K562 (cell line): ENCODE data around the gene FRMD1. TPM values are rescaled to one million over a fixed set of nuclear protein-coding genes. Genes with fewer than 3 reads are reported as not detected.

ENCODE experiments used
- ATAC-seq: fragments of 200-7000 bp; cut with Tn5 transposase; 3 replicates; pipeline ENCODE4 v1.9.1; 2020; ENCODE audit warnings: moderate library complexity
- BruUV-seq: library from RNA; stranded (reverse); fragments of 400-500 nt; replicated peaks from 2 replicates; lab custom pipeline; 2021; lab: Mats Ljungman, UMichigan
- CTCF ChIA-PET: fragments of 300-600 bp; formaldehyde crosslinking; extraction: SDS; loops from one replicate; lab custom pipeline; 2021; ENCODE audit warnings: low intra/inter-chr PET ratio; lab: Yijun Ruan, JAX
- POLR2A ChIA-PET: fragments of 300-600, 350-650 bp; sonication (Branson Sonifier 250); formaldehyde crosslinking; extraction: SDS; loops from one replicate; lab custom pipeline; 2021; ENCODE audit warnings: antibody characterized with exemption, inconsistent platforms; lab: Yijun Ruan, JAX
- DNase-seq, 4 experiments: peaks; one replicate each; pipeline versions ENCODE4 v3.0.0 to v3.0.0-alpha.2; 2011 to 2018; ENCODE audit warnings: low spot score in 3 of 4, mixed read lengths in 3 of 4; ENCODE audit errors: extremely low read depth in 1 of 4
- FAIRE-seq: peaks from 2 replicates; lab custom pipeline; 2011; peaks lifted over from hg19 to GRCh38; lab: Jason Lieb, UNC
- H2AFZ ChIP-seq: 2 replicates; pipeline ENCODE4 v1.6.0; 2011; ENCODE audit warnings: low read depth, low read length, control low read depth, inconsistent platforms
- H3K27ac ChIP-seq: fragments of 200-600 bp; 3 replicates; pipeline ENCODE4 v1.8.0; 2011; ENCODE audit warnings: low read depth, mild to moderate bottlenecking, control low read depth, inconsistent platforms, low read length, moderate library complexity, mixed read lengths; ENCODE audit errors: extremely low read depth
- H3K27me3 ChIP-seq, 2 experiments: fragments of 300-600 bp in 1 of 2; 2 replicates in 1 of 2; 3 replicates in 1 of 2; pipeline versions ENCODE4 v1.6.0 to v1.8.0; 2011; ENCODE audit warnings: inconsistent platforms in 2 of 2, low read length in 2 of 2, mild to moderate bottlenecking in 1 of 2, mixed read lengths in 1 of 2, moderate library complexity in 1 of 2; ENCODE audit not compliant: control insufficient read depth in 2 of 2, insufficient read depth in 2 of 2
- H3K36me3 ChIP-seq: fragments of 300-600 bp; 3 replicates; pipeline ENCODE4 v1.8.0; 2011; ENCODE audit warnings: mild to moderate bottlenecking, low read length, inconsistent platforms; ENCODE audit not compliant: control insufficient read depth, insufficient read depth
- H3K4me1 ChIP-seq, 2 experiments: fragments of 200-600 bp in 1 of 2; replicated peaks in 1 of 2; 2 replicates in 1 of 2; 3 replicates in 1 of 2; pipeline versions ENCODE4 v1.5.1 to v1.8.0; 2011; ENCODE audit warnings: inconsistent platforms in 2 of 2, low read length in 2 of 2, mild to moderate bottlenecking in 1 of 2, mixed read lengths in 1 of 2, moderate library complexity in 1 of 2; ENCODE audit not compliant: control insufficient read depth in 2 of 2, insufficient read depth in 2 of 2
- H3K4me2 ChIP-seq: 2 replicates; pipeline ENCODE4 v1.6.1; 2011; ENCODE audit warnings: low read length, control low read depth, inconsistent platforms, mixed read lengths; ENCODE audit not compliant: insufficient read depth
- H3K4me3 ChIP-seq: fragments of 200-600 bp; sonication (generic), shearing (Covaris generic); 2 replicates; pipeline ENCODE4 v1.5.1; 2016; ENCODE audit warnings: control low read depth, inconsistent platforms
- H3K79me2 ChIP-seq: fragments of 200-600 bp; 3 replicates; pipeline ENCODE4 v1.8.0; 2011; ENCODE audit warnings: low read length, inconsistent platforms; ENCODE audit not compliant: control insufficient read depth, insufficient read depth
- H3K9ac ChIP-seq, 2 experiments: 2 replicates each; pipeline versions ENCODE4 v1.6.0 to v1.6.1; 2011; ENCODE audit warnings: low read depth in 2 of 2, low read length in 2 of 2, control low read depth in 1 of 2, inconsistent platforms in 1 of 2, mild to moderate bottlenecking in 1 of 2, mixed read lengths in 1 of 2; ENCODE audit not compliant: insufficient read depth in 1 of 2
- H3K9me1 ChIP-seq: one replicate; pipeline ENCODE4 v1.6.0; 2011; ENCODE audit warnings: inconsistent platforms, mild to moderate bottlenecking, low read length, moderate library complexity; ENCODE audit not compliant: control insufficient read depth, insufficient read depth
- H3K9me3 ChIP-seq: replicated peaks from 2 replicates; pipeline ENCODE4 v1.5.1; 2011; ENCODE audit warnings: low read depth, low read length, inconsistent platforms; ENCODE audit not compliant: control insufficient read depth, insufficient read depth
- H4K20me1 ChIP-seq: replicated peaks from 2 replicates; pipeline ENCODE4 v1.6.1; 2011; ENCODE audit warnings: low read length, inconsistent platforms, mixed read lengths; ENCODE audit not compliant: control insufficient read depth, insufficient read depth
- E2F4 ChIP-seq: sonication (generic); formaldehyde crosslinking; IDR thresholded peaks from 2 replicates; pipeline ENCODE4 v1.8.0; 2022; ENCODE audit warnings: mild to moderate bottlenecking, low read depth, missing genetic modification reagents
- ESRRB ChIP-seq: fragments of 250-450 bp; sonication (Bioruptor Pico); IDR thresholded peaks from 2 replicates; pipeline ENCODE4 v1.5.0; 2020; ENCODE audit warnings: mild to moderate bottlenecking, moderate library complexity, borderline replicate concordance
- FUS ChIP-seq: fragments of 200-400 bp; formaldehyde crosslinking; optimal IDR thresholded peaks from 2 replicates; pipeline ENCODE3; 2017; ENCODE audit warnings: low read depth, low read length
- GABPB2 ChIP-seq: fragments of 250-450 bp; sonication (Bioruptor Pico); conservative IDR thresholded peaks from 2 replicates; pipeline ENCODE4 v1.5.1; 2021; ENCODE audit warnings: mild to moderate bottlenecking
- UBTF ChIP-seq, 2 experiments: IDR thresholded peaks; 2 replicates each; pipeline ENCODE4 v1.6.1; 2012; ENCODE audit warnings: improper control_type of control experiment in 2 of 2, low read depth in 2 of 2, low read length in 2 of 2, borderline replicate concordance in 1 of 2
- ZNF395 ChIP-seq: fragments of 200-800 bp; sonication (Bioruptor generic); IDR thresholded peaks from 2 replicates; pipeline ENCODE4 v1.6.1; 2017; ENCODE audit warnings: missing genetic modification characterization, missing compliant biosample characterization
- ZNF609 ChIP-seq: sonication (generic); formaldehyde crosslinking; IDR thresholded peaks from 2 replicates; pipeline ENCODE4 v1.8.1; 2023; ENCODE audit warnings: missing genetic modification reagents, mild to moderate bottlenecking, borderline replicate concordance
- WGBS: fragments of 100-300 bp; shearing (Covaris generic); methylation state at CpG from one replicate; pipeline ENCODE4 v1.1.6; 2016; ENCODE audit warnings: low coverage, mixed read lengths; ENCODE audit not compliant: insufficient coverage; ENCODE audit errors: missing lambda C conversion rate; 5-methylcytosine and 5-hydroxymethylcytosine counted together
- in situ Hi-C: fragments of 300-500 bp; cut with MboI; formaldehyde crosslinking; loops from 4 replicates; pipeline ENCODE4 v1.15.0; 2018; ENCODE audit warnings: inconsistent platforms, mixed read lengths
- intact Hi-C: fragments of 100-400 bp; cut with micrococcal nuclease; formaldehyde crosslinking; loops from 2 replicates; pipeline ENCODE4 v1.14.2; 2022
- polyA plus RNA-seq, 8 experiments: library from polyadenylated mRNA; depleted of rRNA in 4 of 8; stranded (reverse) in 5 of 8; unstranded in 3 of 8; fragments of >200 nt; fragmentation: Nextera tagmentation in 2 of 8; fragmentation: Illumina TruSeq in 1 of 8; extraction: Ambion mirVana in 2 of 8; extraction: Trizol in 1 of 8; gene quantifications; 2 replicates each; pipeline versions ENCODE4 v1.2.1 to v1.2.3, GENCODE V29; 2011 to 2014; ENCODE audit warnings: inconsistent platforms in 1 of 8, missing spikeins in 1 of 8
- total RNA-seq, 7 experiments: library from RNA; depleted of rRNA in 6 of 7; stranded (reverse); fragments of >200 nt in 6 of 7; fragmentation: Illumina TruSeq in 2 of 7; extraction: Trizol in 2 of 7; gene quantifications; 2 replicates each; pipeline versions ENCODE4 v1.2.1 to v1.2.3, GENCODE V29; 2011 to 2021; ENCODE audit warnings: low replicate concordance in 1 of 7

The FRMD1 gene
- total and polyA plus RNA-seq, 9 of the 15 experiments (the other 6 are each of a cell fraction or from before 2014, with no cell fraction given): 0.01 to 0.04 (median 0.01) TPM; not detected in 6

- no peak for TF ChIP-seq UBTF (IDR thresholded peaks at IDR 0.05; ENCODE audit: borderline replicate concordance in 1 of 2, low read depth in 2 of 2, low read length in 2 of 2)
Measured at GRCh38 chr6:168024951-168025510, 54.0 kb downstream of the FRMD1 start (continued).

GRCh38 chr6:168022488-168023321 is 56.3 kb downstream of the FRMD1 start:
- ChIA-PET POLR2A (interaction anchor here (0.7 kb wide), 1 partner anchor 23 kb away, joined by 3 read pairs; no protein-coding TSS in a partner anchor), CTCF (no interaction called here)
- peak; percentile 29 for FAIRE-seq
- Histone ChIP-seq H3K79me2 (no peaks in the 10 kb centered on the region), H3K9ac (no peak overlapping the region), H3K4me1 (peaks cover 0 to 9% of the 10 kb centered on the region in 2 experiments; a peak in 3 of 5 replicates), H2AFZ (no peak overlapping the region), H3K9me3 (no peaks in the 10 kb centered on the region), H4K20me1 (no peaks in the 10 kb centered on the region), H3K9me1 (no peaks in the 10 kb centered on the region), H3K36me3 (no peaks in the 10 kb centered on the region), H3K4me2 (no peak overlapping the region), H3K27me3 (peaks cover 41 to 64% of the 10 kb centered on the region in 2 experiments), H3K4me3 (no peak overlapping the region), H3K27ac (no peak overlapping the region)
- no peak for DNase-seq
- no peak for ATAC-seq
- BruUV-seq: no TSS peak
- 2% methylated on average over 7 of the region's 7 CpGs for WGBS
- in situ Hi-C loops (no loop called here), intact Hi-C loops (no loop called here)
- no peak for TF ChIP-seq GABPB2 (CRISPR knock-in tag)
- TF ChIP-seq E2F4 (CRISPR knock-in tag): no peak
- TF ChIP-seq ZNF395: no peak
- no peak for TF ChIP-seq ZNF609
- TF ChIP-seq FUS: no peak
- no peak for TF ChIP-seq ESRRB (CRISPR knock-in tag)
